GM19328 (cell line): ENCODE measurements around the gene PLEK2.
"Not testable (repeated sequence)": the region's sequence is repeated elsewhere in the genome, so short reads cannot be mapped to it uniquely, and the experiment has no call there.

Experiments
- ATAC-seq: cut with Tn5 transposase; IDR thresholded peaks from one replicate; pipeline ENCODE4 v1.9.1; 2021; ENCODE audit warnings: mild to moderate bottlenecking, moderate library complexity; ENCODE audit not compliant: unreplicated experiment

PLEK2 gene

GRCh38 chr14:67360470-67361206 is 51.3 kb downstream of the PLEK2 start:
- ATAC-seq = peak; percentile 10

- ATAC-seq = peak; percentile 91
Measured at GRCh38 chr14:67359775-67360469, 52.0 kb downstream of the PLEK2 start, which contains the start of the genes ATP6V1D and EIF2S1. ATP6V1D (minus strand) TSS chr14:67359804; CDS start chr14:67359698, 106 bp downstream. EIF2S1 (plus strand) TSS chr14:67360328; CDS start chr14:67364768, 4,440 bp downstream.

GRCh38 chr14:67358924-67359774 is 52.8 kb downstream of the PLEK2 start:
- peak; percentile 1 for ATAC-seq

GRCh38 chr14:67357969-67358354 is 54.0 kb downstream of the PLEK2 start:
- ATAC-seq = no peak

- no peak for ATAC-seq
Measured at GRCh38 chr14:67357186-67357968, 54.6 kb downstream of the PLEK2 start.

GRCh38 chr14:67352055-67352454 is 59.9 kb downstream of the PLEK2 start:
- ATAC-seq = no peak

- ATAC-seq = no peak
Measured at GRCh38 chr14:67345583-67345982, 66.4 kb downstream of the PLEK2 start.

GRCh38 chr14:67343601-67344230 is 68.2 kb downstream of the PLEK2 start:
- no peak for ATAC-seq

- ATAC-seq = not testable (repeated sequence)
Measured at GRCh38 chr14:67341231-67341630, 70.7 kb downstream of the PLEK2 start.
